Peyer's patch (tissue), 4 donors: ENCODE results near the gene UCKL1. TPM values are rescaled to one million over a fixed set of nuclear protein-coding genes. Genes with fewer than 3 reads are reported as not detected.

Experiments used
- DNase-seq, 3 donors: peaks; one replicate each; pipeline ENCODE4 v3.0.0-alpha.2; 2017 to 2019
- H3K27ac ChIP-seq, 4 donors: fragments of 200-600 bp; sonication (generic); one replicate each; pipeline ENCODE4 v1.5.1; 2016 to 2019
- H3K27me3 ChIP-seq, 2 donors: fragments of 200-600 bp; sonication (generic); one replicate each; pipeline ENCODE4 v1.5.1; 2019
- H3K36me3 ChIP-seq, 3 donors: fragments of 200-600 bp; sonication (generic); one replicate each; pipeline ENCODE4 v1.5.1; 2016 to 2019
- H3K4me1 ChIP-seq, 4 donors: fragments of 200-600 bp; sonication (generic); one replicate each; pipeline ENCODE4 v1.5.1; 2016 to 2019
- H3K4me3 ChIP-seq, 4 donors: fragments of 200-600 bp; sonication (generic); 1 replicate in 3 of 4; 2 replicates in 1 of 4; pipeline ENCODE4 v1.5.1; 2016 to 2019; ENCODE audit warnings: mild to moderate bottlenecking in 1 of 4
- H3K9me3 ChIP-seq, 4 donors: fragments of 200-600 bp; sonication (generic); one replicate each; pipeline ENCODE4 v1.5.1; 2016 to 2019; ENCODE audit warnings: mild to moderate bottlenecking in 1 of 4
- POLR2A ChIP-seq, 2 donors: fragments of 450-650 bp; IDR thresholded peaks; one replicate each; pipeline ENCODE4 v1.5.1; 2017; ENCODE audit warnings: antibody characterized with exemption in 2 of 2, mild to moderate bottlenecking in 2 of 2, moderate library complexity in 2 of 2
- total RNA-seq, 4 donors: library from RNA; depleted of rRNA; stranded (reverse); fragments of >200 nt; gene quantifications; one replicate each; pipeline ENCODE4 v1.1.0, GENCODE V29; 2016
- TF ChIP-seq, protein P1 (sequence below), 6 experiments: fragments of 450-650 bp in 4 of 6; fragments of 200-600 bp in 2 of 6; sonication (generic) in 1 of 6; IDR thresholded peaks; one replicate each; pipeline ENCODE4 v1.5.1; 2017 to 2019; ENCODE audit warnings: antibody characterized with exemption in 6 of 6, mild to moderate bottlenecking in 3 of 6, moderate library complexity in 1 of 6

UCKL1 gene
- total RNA-seq, 4 donors from 2014 or later = 70.4 to 189 (median 136) TPM

- Histone ChIP-seq H3K27ac (peak overlapping the region; percentile 32 to 82 (median 50)), H3K27me3 (no peaks in the 10 kb centered on the region), H3K4me3 (no peak overlapping the region), H3K4me1 (peaks cover 0 to 4% (median 0%) of the 10 kb centered on the region in 4 donors), H3K9me3 (no peaks in the 10 kb centered on the region), H3K36me3 (peaks cover 0 to 82% (median 0%) of the 10 kb centered on the region in 3 donors)
- TF ChIP-seq, protein P1, sequence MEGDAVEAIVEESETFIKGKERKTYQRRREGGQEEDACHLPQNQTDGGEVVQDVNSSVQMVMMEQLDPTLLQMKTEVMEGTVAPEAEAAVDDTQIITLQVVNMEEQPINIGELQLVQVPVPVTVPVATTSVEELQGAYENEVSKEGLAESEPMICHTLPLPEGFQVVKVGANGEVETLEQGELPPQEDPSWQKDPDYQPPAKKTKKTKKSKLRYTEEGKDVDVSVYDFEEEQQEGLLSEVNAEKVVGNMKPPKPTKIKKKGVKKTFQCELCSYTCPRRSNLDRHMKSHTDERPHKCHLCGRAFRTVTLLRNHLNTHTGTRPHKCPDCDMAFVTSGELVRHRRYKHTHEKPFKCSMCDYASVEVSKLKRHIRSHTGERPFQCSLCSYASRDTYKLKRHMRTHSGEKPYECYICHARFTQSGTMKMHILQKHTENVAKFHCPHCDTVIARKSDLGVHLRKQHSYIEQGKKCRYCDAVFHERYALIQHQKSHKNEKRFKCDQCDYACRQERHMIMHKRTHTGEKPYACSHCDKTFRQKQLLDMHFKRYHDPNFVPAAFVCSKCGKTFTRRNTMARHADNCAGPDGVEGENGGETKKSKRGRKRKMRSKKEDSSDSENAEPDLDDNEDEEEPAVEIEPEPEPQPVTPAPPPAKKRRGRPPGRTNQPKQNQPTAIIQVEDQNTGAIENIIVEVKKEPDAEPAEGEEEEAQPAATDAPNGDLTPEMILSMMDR (IDR thresholded peaks at IDR 0.05) = no peak
- TF ChIP-seq POLR2A (IDR thresholded peaks at IDR 0.05) = no peak
- peak in 2 of 3 donors; percentile 70 to 80 for DNase-seq
Measured at GRCh38 chr20:63941282-63942081, 14.7 kb downstream of the UCKL1 start.

DNA sequence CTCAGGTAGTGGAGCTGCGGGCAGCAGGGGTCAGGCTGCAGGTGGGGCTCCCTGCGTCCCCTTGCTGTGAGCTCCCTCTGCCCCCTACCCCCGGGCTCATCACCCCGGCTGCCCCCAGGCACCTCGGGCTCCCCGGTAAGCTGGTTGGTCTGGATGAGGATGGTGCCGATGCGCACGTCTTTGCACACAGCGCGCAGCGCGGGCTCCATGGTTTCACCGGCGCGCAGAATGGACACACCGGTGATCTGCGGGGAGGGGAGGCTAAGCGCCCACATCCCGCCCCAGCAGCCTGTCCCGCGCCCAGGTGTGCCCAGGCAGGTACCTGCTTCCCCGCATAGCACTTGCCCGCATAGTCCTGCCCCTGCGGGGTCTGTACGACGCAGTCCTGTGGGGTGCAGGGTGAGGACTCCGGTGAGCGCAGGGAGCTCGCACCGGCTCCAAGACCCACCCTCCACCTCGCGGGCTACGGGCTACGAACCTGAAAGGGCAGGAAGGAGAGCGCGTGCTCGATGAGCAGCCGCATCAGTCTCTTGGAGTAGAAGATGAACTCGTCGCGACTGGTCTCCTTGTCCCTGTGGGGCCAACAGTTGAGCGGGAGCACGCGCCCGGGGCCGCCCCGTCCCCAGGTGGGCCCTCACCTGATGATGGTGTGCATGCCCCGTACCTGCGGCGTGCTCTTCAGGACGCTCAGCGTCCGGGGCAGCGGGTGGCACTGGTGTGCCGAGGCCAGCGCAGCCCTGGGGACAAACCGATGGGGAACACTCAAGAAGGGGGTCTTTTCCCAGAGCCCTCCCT lies 15.5 kb downstream of the UCKL1 start:
- Histone ChIP-seq H3K4me1 (peaks cover 0 to 4% (median 0%) of the 10 kb centered on the region in 4 donors), H3K9me3 (no peaks in the 10 kb centered on the region), H3K4me3 (no peak overlapping the region), H3K36me3 (peaks cover 0 to 82% (median 0%) of the 10 kb centered on the region in 3 donors), H3K27ac (peak overlapping the region in 3 of 4 donors; percentile 32 to 82 (median 43)), H3K27me3 (no peaks in the 10 kb centered on the region)
- peak in 1 of 3 donors; percentile 47 for DNase-seq
- no peak for TF ChIP-seq POLR2A (IDR thresholded peaks at IDR 0.05)
- TF ChIP-seq, protein P1 (IDR thresholded peaks at IDR 0.05) = no peak

DNA sequence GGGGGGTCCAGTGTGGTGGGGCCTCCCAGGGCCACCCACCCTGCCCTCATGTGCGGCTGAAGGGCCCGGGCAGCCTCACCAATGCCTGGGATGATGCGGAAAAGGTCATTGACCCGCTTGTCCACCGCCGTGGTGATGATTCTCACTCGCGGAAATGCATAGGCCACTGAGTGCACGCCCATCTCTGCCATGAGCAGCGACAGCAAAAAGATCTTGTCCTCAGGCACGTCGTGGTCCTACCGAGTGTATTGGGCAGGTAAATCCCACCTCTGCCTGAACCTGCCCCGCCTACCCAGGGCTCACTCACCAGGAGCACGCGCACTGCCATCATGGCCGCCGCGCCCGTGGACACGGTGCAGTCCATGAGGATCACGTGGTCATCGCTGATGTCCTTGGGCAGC lies 16.1 kb downstream of the UCKL1 start:
- peaks cover 0 to 4% (median 0%) of the 10 kb centered on the region in 4 donors for H3K4me1 ChIP-seq
- DNase-seq = peak in 1 of 3 donors; percentile 50
- no peaks in the 10 kb centered on the region for H3K9me3 ChIP-seq
- no peak overlapping the region for H3K27ac ChIP-seq
- no peak overlapping the region for H3K4me3 ChIP-seq
- H3K27me3 ChIP-seq = no peaks in the 10 kb centered on the region
- peaks cover 0 to 82% (median 0%) of the 10 kb centered on the region in 3 donors for H3K36me3 ChIP-seq
- no peak for TF ChIP-seq POLR2A (IDR thresholded peaks at IDR 0.05)
- TF ChIP-seq, protein P1 (IDR thresholded peaks at IDR 0.05) = no peak

DNA sequence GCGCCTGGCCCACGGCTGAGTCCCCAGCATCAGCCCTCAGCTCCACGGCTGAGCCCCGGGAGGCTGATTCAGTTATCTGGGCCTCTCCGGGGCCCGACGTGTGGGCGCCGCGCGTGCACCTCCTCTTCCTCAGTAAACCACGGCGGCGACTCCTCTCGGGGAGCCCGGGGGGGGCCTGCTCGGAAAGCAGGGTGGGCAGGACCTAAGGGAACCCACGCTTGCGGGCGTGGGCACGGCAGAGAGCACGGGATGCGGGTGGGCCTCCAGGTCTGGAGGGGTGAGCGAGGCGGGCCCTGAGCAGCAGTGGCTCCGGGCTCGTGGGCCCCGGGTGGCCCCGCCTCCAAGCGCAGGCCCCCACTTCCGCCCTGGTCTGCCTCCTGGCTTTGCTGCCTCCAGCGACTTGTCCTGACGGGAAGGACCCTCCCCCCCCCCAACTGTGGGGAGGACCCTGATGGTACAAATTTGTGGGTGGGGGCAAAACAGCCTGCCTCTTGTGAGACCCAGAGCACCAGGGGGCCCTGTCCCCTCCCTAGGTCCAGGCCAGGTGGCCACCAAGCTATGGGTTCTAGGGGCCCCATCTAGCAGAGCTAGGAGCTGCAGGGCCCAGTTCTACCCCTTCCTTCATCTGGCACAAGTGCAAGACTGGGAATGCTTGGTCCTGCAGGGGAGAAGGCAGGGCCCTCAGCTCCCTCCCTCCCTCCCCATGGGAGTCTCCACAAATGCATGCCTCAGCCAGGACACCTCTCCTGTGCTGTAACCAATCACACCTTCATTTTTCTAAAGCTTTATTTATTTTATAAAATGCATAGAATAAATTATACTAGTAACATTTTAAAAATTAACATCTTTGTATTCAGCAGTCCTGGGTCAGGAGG lies 16.9 kb downstream of the UCKL1 start:
- TF ChIP-seq POLR2A (IDR thresholded peaks at IDR 0.05) = no peak
- TF ChIP-seq, protein P1 (IDR thresholded peaks at IDR 0.05) = no peak
- Histone ChIP-seq H3K4me1 (peaks cover 0 to 4% (median 0%) of the 10 kb centered on the region in 4 donors), H3K9me3 (no peaks in the 10 kb centered on the region), H3K27ac (no peak overlapping the region), H3K36me3 (peaks cover 0 to 82% (median 0%) of the 10 kb centered on the region in 3 donors), H3K4me3 (no peak overlapping the region), H3K27me3 (no peaks in the 10 kb centered on the region)
- DNase-seq = peak in 1 of 3 donors; percentile 33

GRCh38 chr20:63937596-63937995 lies 18.6 kb downstream of the UCKL1 start:
- peaks cover 0 to 80% (median 0%) of the 10 kb centered on the region in 3 donors for H3K36me3 ChIP-seq
- no peak overlapping the region for H3K4me3 ChIP-seq
- no peak for TF ChIP-seq POLR2A (IDR thresholded peaks at IDR 0.05)
- TF ChIP-seq, protein P1 (IDR thresholded peaks at IDR 0.05) = no peak
- H3K27ac ChIP-seq = no peak overlapping the region
- H3K27me3 ChIP-seq = no peaks in the 10 kb centered on the region
- H3K9me3 ChIP-seq = no peaks in the 10 kb centered on the region
- no peak for DNase-seq
- peaks cover 0 to 4% (median 0%) of the 10 kb centered on the region in 4 donors for H3K4me1 ChIP-seq
